HG03378 (cell line): ENCODE measurements around the gene ZBTB44.
"Not testable (repeated sequence)": the region's sequence is repeated elsewhere in the genome, so short reads cannot be mapped to it uniquely, and the experiment has no call there.

Experiments
- ATAC-seq: cut with Tn5 transposase; IDR thresholded peaks from one replicate; pipeline ENCODE4 v1.9.1; 2021; ENCODE audit warnings: mild to moderate bottlenecking, moderate library complexity; ENCODE audit not compliant: unreplicated experiment

The ZBTB44 gene

DNA sequence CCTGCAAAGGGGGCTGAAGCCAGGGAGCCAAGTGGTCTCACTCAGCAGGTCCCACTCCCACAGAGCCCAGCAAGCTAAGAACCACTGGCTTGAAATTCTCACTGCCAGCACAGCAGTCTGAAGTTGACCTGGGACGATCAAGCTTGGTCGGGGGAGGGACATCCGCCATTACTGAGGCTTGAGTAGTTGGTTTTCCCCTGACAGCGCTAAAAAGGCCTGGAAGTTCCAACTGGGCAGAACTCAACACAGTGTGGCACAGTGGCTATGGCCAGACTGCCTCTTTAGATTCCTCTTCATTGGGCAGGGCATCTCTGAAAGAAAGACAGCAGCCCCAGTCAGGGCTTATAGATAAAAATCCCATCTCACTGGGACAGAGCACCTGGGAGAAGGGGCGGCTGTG is 64.8 kb downstream of the ZBTB44 start:
- ATAC-seq, result not testable (repeated sequence)

DNA sequence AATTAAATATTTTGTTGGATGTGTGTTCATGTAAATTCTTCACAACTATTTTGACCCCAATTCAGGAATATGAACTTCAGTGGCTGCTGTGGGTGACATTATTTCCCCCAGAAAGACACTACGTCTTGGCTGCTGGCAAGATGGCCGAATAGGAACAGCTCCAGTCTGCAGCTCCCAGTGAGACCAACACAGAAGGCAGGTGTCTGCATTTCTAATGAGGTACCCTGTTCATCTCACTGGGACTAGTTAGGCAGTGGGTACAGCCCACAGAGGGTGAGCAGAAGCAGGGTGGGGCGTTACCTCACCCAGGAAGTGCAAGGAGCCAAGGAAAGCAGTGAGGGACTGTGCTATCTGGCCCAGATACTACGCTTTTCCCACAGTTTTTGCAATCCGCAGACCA is 65.3 kb downstream of the ZBTB44 start:
- no peak for ATAC-seq

DNA sequence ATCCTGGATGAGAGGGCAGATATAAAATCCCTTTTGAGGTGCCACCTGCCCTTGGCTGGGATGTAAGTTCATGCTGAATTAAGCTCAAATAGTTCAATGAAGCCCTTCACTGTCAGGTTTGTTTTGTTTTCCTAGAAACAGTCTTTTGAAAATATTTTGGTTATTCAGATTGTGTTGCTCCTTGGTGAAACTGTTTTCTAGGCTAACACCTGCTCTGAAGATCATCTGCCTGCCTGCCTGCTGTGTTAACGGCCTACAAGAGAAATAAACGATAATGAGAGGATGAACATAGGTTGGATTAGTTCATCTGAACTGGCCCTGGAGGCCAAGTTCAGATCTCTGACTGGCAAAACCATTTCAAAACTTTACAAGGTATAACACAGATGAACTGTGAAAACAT is 67.4 kb downstream of the ZBTB44 start:
- no peak for ATAC-seq

- no peak for ATAC-seq
Measured at GRCh38 chr11:130246738-130247137, 68.0 kb downstream of the ZBTB44 start.

DNA sequence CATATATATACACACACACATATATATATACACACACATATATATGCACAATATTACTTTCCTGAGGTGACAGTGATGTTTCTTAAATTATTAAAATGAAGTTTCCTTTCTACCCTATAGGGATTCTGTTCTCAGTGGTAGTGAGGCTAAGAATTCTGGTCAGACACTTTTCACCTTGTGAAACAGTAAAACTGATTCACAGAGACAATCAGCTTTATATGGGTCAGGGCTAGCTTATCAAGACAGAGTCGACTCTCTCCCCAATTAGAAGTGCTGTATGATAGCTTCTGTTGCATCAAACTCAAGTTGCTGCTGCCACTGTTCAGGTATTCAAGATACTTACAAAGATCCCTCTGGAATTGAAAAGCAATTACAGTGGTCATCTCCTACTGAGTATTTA is 68.4 kb downstream of the ZBTB44 start:
- ATAC-seq, result no peak

- ATAC-seq, result not testable (repeated sequence)
Measured at GRCh38 chr11:130245375-130245774, 69.3 kb downstream of the ZBTB44 start.

DNA sequence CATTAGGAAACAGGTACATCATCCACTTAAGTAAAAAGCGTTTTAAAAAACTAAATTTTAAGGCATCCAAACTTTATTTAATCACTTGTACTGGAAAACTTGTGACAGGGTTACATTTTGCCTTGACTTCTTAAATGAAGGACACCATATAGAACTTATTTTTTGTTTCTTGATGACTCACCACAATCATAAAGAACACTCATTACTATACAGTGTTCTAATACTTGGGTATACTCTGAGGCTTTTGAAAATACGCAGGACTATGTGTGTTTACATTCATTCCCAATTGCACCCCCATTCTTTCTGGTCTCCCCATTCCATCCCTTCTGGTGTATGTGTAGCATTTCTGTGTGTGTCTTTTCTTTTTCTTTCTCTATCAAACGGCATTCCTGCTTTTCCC is 69.9 kb downstream of the ZBTB44 start:
- ATAC-seq, result no peak

- ATAC-seq, result peak; percentile 78
Measured at GRCh38 chr11:130243816-130244215, 70.9 kb downstream of the ZBTB44 start.

DNA sequence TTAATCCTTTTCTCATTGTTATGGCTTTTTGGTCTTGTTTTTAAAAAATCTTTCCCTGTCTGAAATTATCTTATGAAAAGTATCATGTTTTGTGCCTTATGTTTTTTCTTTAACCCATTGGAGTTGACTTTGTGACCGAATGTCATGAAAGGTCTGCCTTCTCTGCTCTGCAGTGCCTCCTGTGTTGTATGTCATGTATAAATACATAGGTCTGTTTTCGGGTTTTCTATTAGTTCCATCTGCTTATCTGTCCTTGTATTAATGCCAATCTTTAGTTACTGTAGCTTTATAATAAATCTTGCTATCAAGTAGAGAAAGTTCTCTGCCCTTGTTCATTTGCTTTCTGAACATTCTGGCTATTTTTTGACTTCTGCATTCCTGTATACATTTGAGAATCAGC is 73.0 kb downstream of the ZBTB44 start:
- no peak for ATAC-seq

- ATAC-seq, result no peak
Measured at GRCh38 chr11:130237282-130238006, 77.3 kb downstream of the ZBTB44 start.

DNA sequence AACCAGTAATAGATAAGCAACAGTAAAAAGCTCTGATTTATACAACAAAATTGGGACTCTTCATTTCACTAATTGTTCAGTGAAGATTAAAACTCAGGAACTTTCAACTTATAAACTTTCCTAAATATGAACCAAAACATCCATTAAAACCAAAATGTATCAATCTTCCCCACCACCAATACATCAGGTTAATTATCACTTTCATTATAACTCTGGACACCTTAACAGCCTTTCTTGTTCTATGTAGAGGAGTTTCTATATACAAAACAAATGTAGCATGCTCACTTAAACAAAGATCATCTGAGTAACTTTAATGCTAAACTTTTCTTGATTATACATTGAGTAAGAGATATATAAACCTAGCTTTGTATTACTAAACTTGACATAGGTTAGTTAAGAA is 80.4 kb downstream of the ZBTB44 start:
- ATAC-seq, result no peak

GRCh38 chr11:130233888-130234287 is 80.8 kb downstream of the ZBTB44 start:
- ATAC-seq, result not testable (repeated sequence)

GRCh38 chr11:130233486-130233885 is 81.2 kb downstream of the ZBTB44 start:
- not testable (repeated sequence) for ATAC-seq

DNA sequence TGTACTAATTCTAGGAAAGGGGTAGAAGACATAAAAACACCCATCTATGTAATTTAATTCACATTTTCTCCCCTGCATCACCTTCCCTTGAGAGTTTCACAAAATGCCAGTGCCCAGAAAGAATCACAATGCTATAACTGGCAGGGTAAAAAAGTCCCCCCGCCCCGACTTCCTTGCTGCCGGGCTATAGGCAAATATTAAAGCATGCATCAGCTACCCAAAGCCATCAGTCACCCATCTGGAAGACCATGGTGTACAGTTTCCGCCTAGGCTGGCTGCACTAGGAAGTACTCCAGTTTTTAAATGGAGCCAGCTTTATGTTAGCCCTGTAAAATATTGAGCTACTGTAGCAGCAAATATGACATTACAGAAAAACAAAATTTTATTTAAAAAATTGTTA is 87.3 kb downstream of the ZBTB44 start:
- ATAC-seq, result no peak

DNA sequence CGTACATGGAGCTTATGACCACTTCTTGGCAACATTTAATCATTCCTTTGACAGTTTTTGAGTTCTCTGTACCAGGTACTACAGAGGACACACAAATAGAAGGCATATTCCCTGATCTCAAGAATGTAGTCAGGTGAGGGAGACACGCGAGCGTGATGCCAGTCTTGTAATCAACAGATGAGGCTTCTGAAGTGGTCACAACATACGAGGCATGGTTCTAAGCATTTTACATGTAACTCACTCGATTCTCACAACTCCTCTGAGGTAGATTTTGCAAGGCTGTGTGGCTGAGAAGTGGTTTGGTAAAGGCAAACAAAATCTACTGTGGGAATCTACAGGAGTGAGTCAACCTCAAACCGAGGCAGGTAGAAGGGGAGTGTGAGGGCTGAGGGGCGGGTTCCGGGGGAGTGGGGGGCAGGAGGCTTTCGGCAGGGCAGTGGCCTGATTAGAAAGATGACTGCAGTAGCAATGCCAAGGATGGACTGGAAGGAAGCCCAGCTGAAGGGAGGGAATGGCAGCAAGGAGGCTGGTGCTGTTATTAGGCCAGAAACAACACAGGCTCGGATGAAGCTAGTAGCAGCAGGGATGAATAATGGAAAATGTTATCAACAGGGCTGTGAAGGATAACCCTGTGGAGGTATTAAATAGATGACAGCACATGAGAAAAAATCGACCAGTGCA is 91.3 kb downstream of the ZBTB44 start:
- no peak for ATAC-seq

GRCh38 chr11:130220311-130221035 is 94.2 kb downstream of the ZBTB44 start:
- ATAC-seq, result no peak

DNA sequence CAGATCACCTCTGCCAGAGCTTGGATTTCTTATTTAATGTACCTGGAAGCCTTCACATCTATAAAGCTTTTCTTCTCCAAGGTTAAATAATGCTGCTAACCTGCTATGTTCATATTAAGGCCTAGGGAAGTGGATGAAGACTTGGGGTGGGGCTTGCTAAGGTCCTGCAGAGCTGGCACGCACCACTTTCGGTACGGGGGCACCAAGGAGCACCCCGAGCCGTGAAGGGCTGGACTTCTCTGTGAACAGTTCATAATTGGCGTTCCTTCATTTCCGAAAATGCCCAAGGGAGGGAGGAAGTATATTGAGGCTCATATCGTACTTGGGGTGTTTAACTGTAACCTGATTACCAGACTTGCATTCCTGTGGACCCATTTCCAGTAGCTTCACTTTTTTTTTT is 95.6 kb downstream of the ZBTB44 start:
- ATAC-seq, result no peak

DNA sequence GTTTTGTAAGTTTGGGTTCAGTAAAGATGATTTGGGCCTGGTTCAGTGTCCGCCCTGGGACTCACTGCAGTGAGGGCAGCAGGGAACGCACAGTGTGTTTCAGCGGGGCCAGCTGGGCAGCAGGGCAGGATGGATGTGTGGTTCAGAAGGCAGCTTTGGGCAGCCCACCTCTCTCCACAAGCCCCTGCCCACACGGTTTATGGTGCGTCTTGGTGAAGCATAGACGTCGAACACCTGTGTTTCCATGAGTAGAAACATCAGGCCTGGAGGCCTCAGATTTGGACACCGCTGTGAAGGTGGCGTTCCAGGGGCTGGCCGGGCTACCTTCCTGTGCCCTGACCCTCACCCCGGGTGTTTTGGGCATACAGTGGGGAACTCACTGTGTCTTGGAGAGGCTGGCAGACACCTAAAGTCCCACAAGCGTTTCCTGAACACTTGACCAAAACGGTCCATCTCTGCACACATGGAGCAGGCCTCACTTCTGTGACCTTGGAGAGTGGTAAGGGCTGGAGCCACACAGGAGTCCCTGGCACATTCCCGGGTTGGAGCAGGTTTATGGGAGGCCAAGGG is 96.1 kb downstream of the ZBTB44 start:
- no peak for ATAC-seq

- ATAC-seq, result no peak
Measured at GRCh38 chr11:130217133-130218031, 97.3 kb downstream of the ZBTB44 start.

- no peak for ATAC-seq
Measured at GRCh38 chr11:130216591-130217132, 98.1 kb downstream of the ZBTB44 start.
